KG1 (cell line): ENCODE data around the gene ADPRM.

Source experiments
- DNase-seq: peaks from one replicate; lab custom pipeline; 2025; lab: John Stamatoyannopoulos, UW

ADPRM gene

DNA sequence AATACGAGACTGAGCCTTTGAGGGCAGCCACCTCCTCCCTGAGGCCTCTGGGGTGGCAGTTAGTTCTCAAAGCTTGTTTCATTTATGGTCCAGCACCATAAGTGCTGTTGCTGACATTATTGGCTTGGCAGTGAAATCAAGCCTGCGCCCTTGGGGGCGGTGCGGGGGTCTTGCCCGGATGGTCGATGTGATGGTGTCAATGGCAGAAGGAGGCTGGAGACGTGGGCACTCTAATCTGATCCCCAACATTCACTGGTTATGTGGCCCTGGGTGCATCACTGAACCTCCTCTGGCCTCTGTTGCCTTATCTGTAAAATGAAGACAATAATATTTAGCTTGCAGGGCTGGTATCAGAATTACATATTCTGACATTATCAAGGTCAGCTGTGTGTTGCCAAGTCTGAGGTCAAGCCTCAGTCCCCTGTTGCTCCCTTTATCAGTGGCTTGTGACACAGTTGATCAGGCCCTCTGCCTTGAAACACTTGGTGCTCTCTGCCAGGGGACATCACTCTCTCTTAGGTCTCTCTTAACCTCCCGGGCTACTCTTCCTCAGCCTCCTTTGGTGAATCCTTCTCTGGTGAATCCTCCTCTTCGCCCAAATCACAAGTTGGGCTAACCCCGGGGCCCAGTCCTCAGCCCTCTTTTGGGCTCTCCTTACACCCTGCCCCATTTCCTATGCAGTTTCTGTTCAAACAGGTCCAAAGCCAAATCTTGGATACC is 44.2 kb downstream of the ADPRM start:
- no peak for DNase-seq

GRCh38 chr17:10742431-10742830 is 45.0 kb downstream of the ADPRM start:
- no peak for DNase-seq

DNA sequence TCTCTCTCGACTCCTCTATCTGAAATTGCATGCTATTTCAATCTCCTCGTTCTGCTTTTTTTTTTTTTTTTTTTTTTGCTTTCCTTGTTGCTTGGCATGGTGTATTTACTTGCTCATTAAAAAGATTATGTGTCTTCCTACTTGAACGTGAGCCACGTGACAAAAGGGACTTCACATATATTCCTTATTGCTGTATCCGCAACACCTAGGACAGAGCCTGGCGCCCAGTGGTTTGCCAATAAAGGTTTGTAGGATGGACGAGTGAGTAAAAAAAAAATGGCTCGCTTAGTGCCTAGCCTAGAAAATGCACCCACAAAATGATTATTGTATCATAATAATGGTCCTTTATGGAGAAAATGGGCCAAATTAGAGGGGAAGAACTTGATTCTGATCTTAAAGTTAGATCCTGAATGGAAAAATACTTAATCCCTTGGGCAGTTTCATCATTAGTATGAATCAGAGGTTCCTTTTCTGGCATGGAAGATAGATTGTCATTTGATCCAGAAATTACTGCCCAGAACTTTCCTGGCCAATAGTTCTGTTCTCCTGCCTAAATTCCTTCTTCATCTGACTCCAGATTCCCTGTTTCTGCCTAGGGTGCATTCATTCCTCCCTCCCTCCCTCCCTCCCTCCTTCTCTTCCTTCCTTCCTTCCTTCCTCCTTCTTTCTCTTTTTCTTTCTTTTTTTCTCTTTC is 46.1 kb downstream of the ADPRM start:
- no peak for DNase-seq

DNA sequence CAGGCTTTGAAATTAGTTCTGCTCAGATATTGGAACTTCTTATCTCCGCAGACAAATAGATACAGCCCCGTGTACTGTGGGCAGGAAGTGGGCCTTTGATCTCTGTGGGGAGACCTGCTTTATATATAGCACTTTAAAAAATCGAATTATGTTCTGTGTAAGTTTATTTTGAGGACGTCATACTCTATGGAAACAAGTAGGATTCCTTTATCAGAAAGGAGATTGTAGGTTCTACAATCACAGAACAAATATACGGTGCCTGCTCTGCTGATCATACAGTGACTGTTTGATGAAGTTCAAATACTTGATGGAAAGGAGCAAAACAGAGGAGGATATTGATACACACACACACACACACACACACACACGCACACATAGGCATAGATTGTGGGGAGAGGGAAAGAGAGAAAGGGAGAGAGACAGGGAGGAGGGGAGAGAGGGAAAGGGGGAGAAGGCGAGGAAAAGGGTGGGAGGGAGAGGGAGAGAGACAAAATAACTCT is 47.2 kb downstream of the ADPRM start:
- no peak for DNase-seq

DNA sequence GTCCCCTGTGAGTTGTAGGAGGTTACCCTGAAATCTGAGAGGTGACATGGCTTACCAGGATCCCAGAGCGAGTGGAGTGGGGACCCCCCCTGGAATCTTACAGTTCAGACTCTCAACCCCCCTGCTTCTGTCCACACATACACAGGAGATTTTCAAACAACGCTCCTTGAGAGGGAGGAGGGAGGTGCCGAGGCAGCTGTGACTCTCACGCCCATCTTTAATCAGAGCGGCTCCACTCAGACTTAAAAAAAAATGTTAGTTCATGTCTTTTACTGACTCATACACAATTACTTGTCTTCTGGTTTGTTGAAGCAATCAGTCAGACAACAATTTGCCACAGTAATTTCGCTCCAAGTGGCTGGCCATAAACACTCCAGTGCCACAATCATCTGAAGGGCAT is 47.8 kb downstream of the ADPRM start:
- no peak for DNase-seq

DNA sequence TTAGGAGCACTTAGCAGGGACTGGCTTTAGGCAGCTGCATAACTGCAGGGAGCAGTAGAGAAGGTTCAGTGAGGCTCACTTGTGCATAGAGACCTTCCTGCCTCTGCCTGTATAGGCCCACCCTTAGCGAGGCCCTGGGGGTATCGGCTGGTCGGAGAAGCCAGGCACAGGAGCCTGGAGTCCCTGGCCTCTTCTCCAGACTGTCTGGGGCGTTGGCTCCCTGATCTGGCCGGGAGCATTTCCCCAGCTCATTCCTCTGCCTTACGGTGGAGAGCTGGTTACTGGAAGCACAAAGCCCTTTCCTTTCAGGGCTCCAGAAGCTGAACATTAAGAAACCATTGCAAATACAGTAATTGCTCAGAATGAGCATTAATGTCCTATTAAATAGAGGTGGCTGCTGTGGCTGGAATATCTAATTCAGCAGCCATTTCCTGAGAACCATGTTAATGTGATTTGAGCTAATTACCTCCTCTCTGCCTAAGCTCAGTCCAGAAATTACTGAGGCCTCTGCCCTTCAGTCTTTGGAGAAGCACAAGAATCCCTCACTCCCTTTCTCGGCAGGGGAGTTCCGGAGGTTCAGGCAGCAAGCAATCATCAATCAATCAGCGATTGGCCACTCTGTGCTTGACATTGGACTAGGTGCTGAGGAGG is 51.3 kb downstream of the ADPRM start:
- DNase-seq: no peak

GRCh38 chr17:10750210-10750609 is 52.8 kb downstream of the ADPRM start:
- DNase-seq: no peak

DNA sequence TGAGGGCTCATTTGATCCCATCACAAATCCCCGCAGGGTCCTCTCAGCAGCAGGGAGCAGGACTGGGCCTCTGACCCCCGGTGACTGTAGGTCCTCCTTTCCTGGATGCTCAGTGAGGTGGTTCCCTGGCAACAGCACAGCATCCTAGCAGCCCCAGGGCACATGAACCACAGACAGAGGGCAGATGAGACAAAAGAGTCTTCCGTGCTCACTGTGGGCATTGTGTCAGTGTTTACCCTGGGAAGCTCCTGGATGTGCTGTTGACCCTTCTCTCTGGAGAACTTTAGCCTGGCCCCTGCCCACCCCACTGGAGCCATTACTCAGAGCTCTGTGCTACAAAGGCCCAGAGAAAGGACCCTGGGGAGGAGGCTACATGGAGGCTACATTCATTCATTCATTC is 54.2 kb downstream of the ADPRM start:
- DNase-seq: no peak

DNA sequence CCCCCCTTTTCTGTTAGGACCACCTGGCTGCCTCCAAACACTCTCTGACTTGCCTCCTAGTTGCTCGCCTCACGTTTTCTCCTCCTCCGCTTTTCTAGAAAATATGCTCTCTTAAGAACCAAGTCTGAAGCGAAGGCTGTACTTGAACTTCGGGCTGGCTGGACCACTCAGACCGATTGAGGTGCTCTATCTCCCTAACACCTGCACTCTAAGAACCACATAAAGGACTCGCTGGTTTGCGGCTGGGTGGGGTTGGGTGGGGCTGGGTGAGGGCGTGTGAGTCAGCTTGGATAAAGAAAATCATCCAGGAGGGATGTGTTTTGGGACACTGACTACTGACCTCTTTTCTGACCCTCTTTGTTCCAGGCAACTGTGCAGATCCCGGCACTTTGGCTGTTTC is 55.3 kb downstream of the ADPRM start:
- no peak for DNase-seq

DNA sequence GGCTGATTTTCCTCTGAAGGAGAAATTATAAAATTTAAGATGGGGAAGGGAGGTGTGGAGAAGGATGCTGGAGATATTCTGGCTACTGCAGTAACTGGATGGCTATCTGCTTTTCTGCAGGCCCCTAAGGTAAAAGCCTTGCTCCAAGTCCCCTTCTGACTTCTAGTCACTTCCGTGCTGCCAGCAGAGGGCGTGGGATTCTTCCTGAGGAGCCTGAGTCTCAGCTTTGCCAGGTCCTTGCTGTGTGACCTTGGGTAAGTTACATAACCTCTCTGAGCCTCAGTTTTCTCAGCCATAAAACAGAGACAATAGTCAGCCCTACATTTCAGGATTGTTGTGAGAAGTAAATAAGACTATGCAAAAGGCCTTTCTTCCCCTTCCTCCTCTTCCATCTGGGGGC is 56.7 kb downstream of the ADPRM start:
- DNase-seq: no peak

GRCh38 chr17:10754861-10755591 is 57.6 kb downstream of the ADPRM start:
- no peak for DNase-seq

DNA sequence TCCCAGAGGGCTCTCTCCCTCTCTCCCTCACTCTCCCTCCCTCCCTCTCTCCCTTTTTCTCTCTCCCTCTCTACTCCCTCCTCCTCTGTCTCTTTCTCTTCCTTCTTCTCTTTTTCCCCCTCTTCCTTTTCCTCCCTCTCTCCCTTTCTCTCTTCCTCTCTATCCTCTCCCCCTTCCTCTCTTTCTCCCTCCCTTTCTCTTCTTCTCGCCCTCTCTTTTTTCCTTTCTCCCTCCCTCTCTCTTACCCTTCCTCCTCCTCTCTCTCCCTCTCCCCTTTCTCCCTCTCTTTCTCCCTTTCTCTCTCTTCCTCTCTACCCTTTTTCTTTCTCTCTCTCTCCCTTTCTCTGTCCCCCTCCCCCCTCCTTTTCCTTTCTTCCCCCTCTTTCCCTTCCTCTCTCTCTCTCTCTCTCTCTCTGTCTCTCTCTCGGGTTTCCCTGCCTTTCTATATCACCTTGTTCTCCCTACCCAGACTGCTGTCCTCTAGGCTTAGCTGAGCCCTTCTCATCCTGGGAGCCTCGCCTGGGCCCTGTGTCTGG is 58.3 kb downstream of the ADPRM start:
- no peak for DNase-seq

DNA sequence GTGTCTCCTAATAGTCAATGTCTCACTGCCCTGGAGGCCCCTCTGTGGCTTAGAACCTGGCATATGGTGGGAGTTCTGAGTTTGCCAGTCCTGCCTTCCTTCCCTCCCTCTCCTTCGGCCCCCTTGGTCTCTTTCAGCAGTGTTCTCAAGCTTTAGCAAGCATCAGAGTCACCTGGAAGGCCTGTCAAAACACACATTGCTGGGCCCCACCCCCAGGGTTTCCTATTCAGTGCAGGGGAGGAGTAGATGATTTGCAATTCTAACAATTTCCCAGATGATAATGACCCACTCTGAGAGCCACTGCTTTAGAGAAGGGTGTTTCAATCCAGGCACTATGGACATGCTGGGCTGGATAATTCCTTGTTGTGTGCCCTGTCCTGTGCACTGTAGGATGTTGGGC is 58.8 kb downstream of the ADPRM start:
- DNase-seq: no peak

- DNase-seq: no peak
Observed at GRCh38 chr17:10756619-10757018, 59.2 kb downstream of the ADPRM start.

- DNase-seq: no peak
Observed at GRCh38 chr17:10757067-10757466, 59.7 kb downstream of the ADPRM start.

- DNase-seq: no peak
Observed at GRCh38 chr17:10757647-10758046, 60.3 kb downstream of the ADPRM start.

DNA sequence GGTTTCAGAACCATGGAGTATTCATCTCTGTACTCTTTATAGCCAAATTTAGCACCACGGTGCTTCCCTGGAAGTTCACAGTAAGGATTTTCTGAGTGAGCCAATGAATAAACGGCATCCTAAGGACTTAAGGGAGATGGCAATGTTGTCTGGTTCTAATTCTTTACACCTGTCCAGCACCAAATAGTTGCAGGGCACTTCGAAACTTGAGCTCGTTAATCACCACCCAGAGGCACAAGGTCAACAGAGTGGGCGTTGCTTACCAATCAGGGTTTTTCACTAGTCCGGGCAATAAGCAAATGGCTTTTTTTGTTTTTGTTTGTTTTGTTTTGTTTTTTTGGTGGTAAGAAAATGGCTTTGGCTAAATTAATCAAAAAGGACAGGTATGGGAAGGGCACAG is 60.7 kb downstream of the ADPRM start:
- DNase-seq: no peak
